K562 (cell line): ENCODE measurements around the gene WFDC8. TPM values are rescaled to one million over a fixed set of nuclear protein-coding genes. Genes with fewer than 3 reads are reported as not detected.

ENCODE experiments used
- ATAC-seq: fragments of 200-7000 bp; cut with Tn5 transposase; 3 replicates; pipeline ENCODE4 v1.9.1; 2020; ENCODE audit warnings: moderate library complexity
- BruUV-seq: library from RNA; stranded (reverse); fragments of 400-500 nt; replicated peaks from 2 replicates; lab custom pipeline; 2021; lab: Mats Ljungman, UMichigan
- CTCF ChIA-PET: fragments of 300-600 bp; formaldehyde crosslinking; extraction: SDS; loops from one replicate; lab custom pipeline; 2021; ENCODE audit warnings: low intra/inter-chr PET ratio; lab: Yijun Ruan, JAX
- POLR2A ChIA-PET: fragments of 300-600, 350-650 bp; sonication (Branson Sonifier 250); formaldehyde crosslinking; extraction: SDS; loops from one replicate; lab custom pipeline; 2021; ENCODE audit warnings: antibody characterized with exemption, inconsistent platforms; lab: Yijun Ruan, JAX
- DNase-seq, 4 experiments: peaks; one replicate each; pipeline versions ENCODE4 v3.0.0 to v3.0.0-alpha.2; 2011 to 2018; ENCODE audit warnings: low spot score in 3 of 4, mixed read lengths in 3 of 4; ENCODE audit errors: extremely low read depth in 1 of 4
- FAIRE-seq: peaks from 2 replicates; lab custom pipeline; 2011; peaks lifted over from hg19 to GRCh38; lab: Jason Lieb, UNC
- H2AFZ ChIP-seq: 2 replicates; pipeline ENCODE4 v1.6.0; 2011; ENCODE audit warnings: low read depth, low read length, control low read depth, inconsistent platforms
- H3K27ac ChIP-seq: fragments of 200-600 bp; 3 replicates; pipeline ENCODE4 v1.8.0; 2011; ENCODE audit warnings: low read depth, mild to moderate bottlenecking, control low read depth, inconsistent platforms, low read length, moderate library complexity, mixed read lengths; ENCODE audit errors: extremely low read depth
- H3K27me3 ChIP-seq, 2 experiments: fragments of 300-600 bp in 1 of 2; 2 replicates in 1 of 2; 3 replicates in 1 of 2; pipeline versions ENCODE4 v1.6.0 to v1.8.0; 2011; ENCODE audit warnings: inconsistent platforms in 2 of 2, low read length in 2 of 2, mild to moderate bottlenecking in 1 of 2, mixed read lengths in 1 of 2, moderate library complexity in 1 of 2; ENCODE audit not compliant: control insufficient read depth in 2 of 2, insufficient read depth in 2 of 2
- H3K36me3 ChIP-seq: fragments of 300-600 bp; 3 replicates; pipeline ENCODE4 v1.8.0; 2011; ENCODE audit warnings: mild to moderate bottlenecking, low read length, inconsistent platforms; ENCODE audit not compliant: control insufficient read depth, insufficient read depth
- H3K4me1 ChIP-seq, 2 experiments: fragments of 200-600 bp in 1 of 2; replicated peaks in 1 of 2; 2 replicates in 1 of 2; 3 replicates in 1 of 2; pipeline versions ENCODE4 v1.5.1 to v1.8.0; 2011; ENCODE audit warnings: inconsistent platforms in 2 of 2, low read length in 2 of 2, mild to moderate bottlenecking in 1 of 2, mixed read lengths in 1 of 2, moderate library complexity in 1 of 2; ENCODE audit not compliant: control insufficient read depth in 2 of 2, insufficient read depth in 2 of 2
- H3K4me2 ChIP-seq: 2 replicates; pipeline ENCODE4 v1.6.1; 2011; ENCODE audit warnings: low read length, control low read depth, inconsistent platforms, mixed read lengths; ENCODE audit not compliant: insufficient read depth
- H3K4me3 ChIP-seq: fragments of 200-600 bp; sonication (generic), shearing (Covaris generic); 2 replicates; pipeline ENCODE4 v1.5.1; 2016; ENCODE audit warnings: control low read depth, inconsistent platforms
- H3K79me2 ChIP-seq: fragments of 200-600 bp; 3 replicates; pipeline ENCODE4 v1.8.0; 2011; ENCODE audit warnings: low read length, inconsistent platforms; ENCODE audit not compliant: control insufficient read depth, insufficient read depth
- H3K9ac ChIP-seq, 2 experiments: 2 replicates each; pipeline versions ENCODE4 v1.6.0 to v1.6.1; 2011; ENCODE audit warnings: low read depth in 2 of 2, low read length in 2 of 2, control low read depth in 1 of 2, inconsistent platforms in 1 of 2, mild to moderate bottlenecking in 1 of 2, mixed read lengths in 1 of 2; ENCODE audit not compliant: insufficient read depth in 1 of 2
- H3K9me1 ChIP-seq: one replicate; pipeline ENCODE4 v1.6.0; 2011; ENCODE audit warnings: inconsistent platforms, mild to moderate bottlenecking, low read length, moderate library complexity; ENCODE audit not compliant: control insufficient read depth, insufficient read depth
- H3K9me3 ChIP-seq: replicated peaks from 2 replicates; pipeline ENCODE4 v1.5.1; 2011; ENCODE audit warnings: low read depth, low read length, inconsistent platforms; ENCODE audit not compliant: control insufficient read depth, insufficient read depth
- H4K20me1 ChIP-seq: replicated peaks from 2 replicates; pipeline ENCODE4 v1.6.1; 2011; ENCODE audit warnings: low read length, inconsistent platforms, mixed read lengths; ENCODE audit not compliant: control insufficient read depth, insufficient read depth
- KLF13 ChIP-seq: fragments of 450-650 bp; IDR thresholded peaks from 2 replicates; pipeline ENCODE4 v1.6.1; 2016; ENCODE audit warnings: missing genetic modification characterization, low read depth, mild to moderate bottlenecking, missing compliant biosample characterization, moderate library complexity, borderline replicate concordance
- SNRNP70 ChIP-seq: fragments of 200-400 bp; formaldehyde crosslinking; optimal IDR thresholded peaks from 2 replicates; pipeline ENCODE3; 2017; ENCODE audit warnings: low read depth, low read length
- ZNF253 ChIP-seq: fragments of 250-450 bp; sonication (Bioruptor Pico); conservative IDR thresholded peaks from 2 replicates; pipeline ENCODE4 v1.6.1; 2021; ENCODE audit warnings: mild to moderate bottlenecking
- WGBS: fragments of 100-300 bp; shearing (Covaris generic); methylation state at CpG from one replicate; pipeline ENCODE4 v1.1.6; 2016; ENCODE audit warnings: low coverage, mixed read lengths; ENCODE audit not compliant: insufficient coverage; ENCODE audit errors: missing lambda C conversion rate; 5-methylcytosine and 5-hydroxymethylcytosine counted together
- in situ Hi-C: fragments of 300-500 bp; cut with MboI; formaldehyde crosslinking; loops from 4 replicates; pipeline ENCODE4 v1.15.0; 2018; ENCODE audit warnings: inconsistent platforms, mixed read lengths
- intact Hi-C: fragments of 100-400 bp; cut with micrococcal nuclease; formaldehyde crosslinking; loops from 2 replicates; pipeline ENCODE4 v1.14.2; 2022
- polyA plus RNA-seq, 8 experiments: library from polyadenylated mRNA; depleted of rRNA in 4 of 8; stranded (reverse) in 5 of 8; unstranded in 3 of 8; fragments of >200 nt; fragmentation: Nextera tagmentation in 2 of 8; fragmentation: Illumina TruSeq in 1 of 8; extraction: Ambion mirVana in 2 of 8; extraction: Trizol in 1 of 8; gene quantifications; 2 replicates each; pipeline versions ENCODE4 v1.2.1 to v1.2.3, GENCODE V29; 2011 to 2014; ENCODE audit warnings: inconsistent platforms in 1 of 8, missing spikeins in 1 of 8
- total RNA-seq, 7 experiments: library from RNA; depleted of rRNA in 6 of 7; stranded (reverse); fragments of >200 nt in 6 of 7; fragmentation: Illumina TruSeq in 2 of 7; extraction: Trizol in 2 of 7; gene quantifications; 2 replicates each; pipeline versions ENCODE4 v1.2.1 to v1.2.3, GENCODE V29; 2011 to 2021; ENCODE audit warnings: low replicate concordance in 1 of 7
- TF ChIP-seq, protein P1 (sequence below): fragments of 450-650 bp; formaldehyde crosslinking; IDR thresholded peaks from 2 replicates; pipeline ENCODE4 v1.4.0; 2020; ENCODE audit warnings: mild to moderate bottlenecking, moderate library complexity
- TF ChIP-seq, protein P2 (sequence below): fragments of 250-450 bp; sonication (Bioruptor Pico); IDR thresholded peaks from 2 replicates; pipeline ENCODE4 v1.8.0; 2022; ENCODE audit warnings: moderate library complexity, mild to moderate bottlenecking, inconsistent platforms

Gene WFDC8
- total and polyA plus RNA-seq, 9 of the 15 experiments (the other 6 are each of a cell fraction or from before 2014, with no cell fraction given) = not detected

DNA sequence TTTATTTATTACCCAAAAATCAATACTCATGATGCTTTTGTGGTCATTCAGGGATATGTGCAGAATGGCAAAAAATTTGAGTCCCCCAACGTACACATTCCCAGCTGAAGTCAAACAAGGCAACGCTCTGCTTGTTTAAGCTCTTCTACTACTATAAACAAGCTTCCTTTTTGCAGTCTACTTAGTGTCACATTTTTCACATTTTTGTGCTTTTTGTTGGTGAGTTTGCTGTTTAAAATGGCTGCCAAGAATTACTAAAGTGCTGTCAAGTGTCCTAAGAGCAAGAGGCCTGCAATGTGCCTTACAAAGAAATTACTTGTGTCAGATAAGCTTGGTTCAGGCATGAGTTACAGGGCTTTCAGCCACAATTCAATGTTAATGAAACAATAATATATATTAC, 2.1 kb downstream of the WFDC8 start:
- Histone ChIP-seq H3K9ac (no peak overlapping the region), H3K79me2 (no peaks in the 10 kb centered on the region), H3K4me2 (no peak overlapping the region), H3K36me3 (no peaks in the 10 kb centered on the region), H3K27ac (no peak overlapping the region), H3K27me3 (peaks cover 5 to 8% of the 10 kb centered on the region in 2 experiments; a peak in 3 of 5 replicates), H2AFZ (no peak overlapping the region), H3K9me3 (no peaks in the 10 kb centered on the region), H3K9me1 (no peaks in the 10 kb centered on the region), H3K4me3 (no peak overlapping the region), H3K4me1 (no peaks in the 10 kb centered on the region), H4K20me1 (no peaks in the 10 kb centered on the region)
- intact Hi-C loops (no loop called here), in situ Hi-C loops (no loop called here)
- POLR2A ChIA-PET = no interaction called here
- 0% methylated on average over 2 of the region's 2 CpGs for WGBS
- BruUV-seq = no TSS peak
- CTCF ChIA-PET = no interaction called here
- DNase-seq = no peak
- FAIRE-seq = no peak
- ATAC-seq = no peak
- TF ChIP-seq, protein P1, sequence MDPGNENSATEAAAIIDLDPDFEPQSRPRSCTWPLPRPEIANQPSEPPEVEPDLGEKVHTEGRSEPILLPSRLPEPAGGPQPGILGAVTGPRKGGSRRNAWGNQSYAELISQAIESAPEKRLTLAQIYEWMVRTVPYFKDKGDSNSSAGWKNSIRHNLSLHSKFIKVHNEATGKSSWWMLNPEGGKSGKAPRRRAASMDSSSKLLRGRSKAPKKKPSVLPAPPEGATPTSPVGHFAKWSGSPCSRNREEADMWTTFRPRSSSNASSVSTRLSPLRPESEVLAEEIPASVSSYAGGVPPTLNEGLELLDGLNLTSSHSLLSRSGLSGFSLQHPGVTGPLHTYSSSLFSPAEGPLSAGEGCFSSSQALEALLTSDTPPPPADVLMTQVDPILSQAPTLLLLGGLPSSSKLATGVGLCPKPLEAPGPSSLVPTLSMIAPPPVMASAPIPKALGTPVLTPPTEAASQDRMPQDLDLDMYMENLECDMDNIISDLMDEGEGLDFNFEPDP = no peak
- TF ChIP-seq SNRNP70 (no peak), ZNF253 (no peak), KLF13 (tag) (no peak)
- TF ChIP-seq, protein P2, sequence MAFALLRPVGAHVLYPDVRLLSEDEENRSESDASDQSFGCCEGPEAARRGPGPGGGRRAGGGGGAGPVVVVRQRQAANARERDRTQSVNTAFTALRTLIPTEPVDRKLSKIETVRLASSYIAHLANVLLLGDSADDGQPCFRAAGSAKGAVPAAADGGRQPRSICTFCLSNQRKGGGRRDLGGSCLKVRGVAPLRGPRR (CRISPR knock-in tag) = no peak
